Body of pancreas (tissue), 4 donors: ENCODE measurements around the gene SUB1. TPM values are rescaled to one million over a fixed set of nuclear protein-coding genes. Genes with fewer than 3 reads are reported as not detected.

Source experiments
- ATAC-seq: fragments of 150-250 bp; one replicate; pipeline ENCODE4 v1.9.1; 2016
- DNase-seq, 4 donors: peaks; one replicate each; pipeline ENCODE4 v3.0.0-alpha.2; 2019
- H3K27ac ChIP-seq, 4 donors: fragments of 200-600 bp; sonication (generic); 1 replicate in 3 of 4; 2 replicates in 1 of 4; pipeline versions ENCODE4 v1.5.1 to v1.6.1; 2016 to 2019; ENCODE audit warnings: mild to moderate bottlenecking in 1 of 4, mixed read lengths in 1 of 4, moderate library complexity in 1 of 4
- H3K27me3 ChIP-seq, 2 donors: fragments of 200-600 bp; sonication (generic); one replicate each; pipeline ENCODE4 v1.6.0; 2016; ENCODE audit warnings: mild to moderate bottlenecking in 1 of 2
- H3K36me3 ChIP-seq, 2 donors: fragments of 200-600 bp; sonication (generic); replicated peaks in 1 of 2; 2 replicates each; pipeline ENCODE4 v1.5.1; 2016; ENCODE audit warnings: low read depth in 2 of 2; ENCODE audit not compliant: insufficient read depth in 1 of 2
- H3K4me1 ChIP-seq: fragments of 200-600 bp; sonication (generic); one replicate; pipeline ENCODE4 v1.6.0; 2016
- H3K4me3 ChIP-seq, 2 donors: fragments of 200-600 bp; sonication (generic); 1 replicate in 1 of 2; 2 replicates in 1 of 2; pipeline ENCODE4 v1.5.1; 2016 to 2019
- H3K9me3 ChIP-seq, 3 donors: fragments of 200-600 bp; sonication (generic); 1 replicate in 2 of 3; 2 replicates in 1 of 3; pipeline ENCODE4 v1.5.1; 2016
- CTCF ChIP-seq, 7 experiments: fragments of 450-650 bp in 4 of 7; fragments of 200-600 bp in 3 of 7; sonication (generic) in 3 of 7; IDR thresholded peaks; one replicate each; pipeline ENCODE4 v1.5.1; 2016 to 2019; ENCODE audit warnings: antibody characterized with exemption in 7 of 7
- POLR2A ChIP-seq, 3 donors: fragments of 450-650 bp; IDR thresholded peaks; one replicate each; pipeline ENCODE4 v1.6.1; 2016; ENCODE audit warnings: antibody characterized with exemption in 3 of 3, mild to moderate bottlenecking in 2 of 3
- WGBS, 2 donors: methylation state at CpG; one replicate each; pipeline ENCODE4 v1.1.5; 2017; 5-methylcytosine and 5-hydroxymethylcytosine counted together
- intact Hi-C: fragments of 100-400 bp; cut with DNase I; formaldehyde crosslinking; loops from one replicate; pipeline ENCODE4 v1.15.1; 2023
- total RNA-seq, 2 donors: library from RNA; depleted of rRNA; stranded (reverse); fragments of >200 nt; gene quantifications; one replicate each; pipeline ENCODE4 v1.1.0, GENCODE V29; 2016

Gene SUB1
- total RNA-seq, 2 donors from 2014 or later: 30.1 to 168 TPM

GRCh38 chr5:32638309-32638708 lies 53.0 kb downstream of the SUB1 start:
- 79 to 91% methylated on average over 9 of the region's 9 CpGs for WGBS, 2 donors
- DNase-seq (no peak), ATAC-seq (no peak)
- H3K4me3 ChIP-seq: no peak overlapping the region
- no peaks in the 10 kb centered on the region for H3K4me1 ChIP-seq
- H3K27ac ChIP-seq: no peak overlapping the region
- H3K27me3 ChIP-seq: no peaks in the 10 kb centered on the region
- no peaks in the 10 kb centered on the region for H3K9me3 ChIP-seq
- TF ChIP-seq CTCF (IDR thresholded peaks at IDR 0.05) (no peak), POLR2A (IDR thresholded peaks at IDR 0.05) (no peak)
- H3K36me3 ChIP-seq: no peaks in the 10 kb centered on the region
- intact Hi-C loops: no loop called here

- H3K36me3 ChIP-seq: no peaks in the 10 kb centered on the region
- no peaks in the 10 kb centered on the region for H3K4me1 ChIP-seq
- no peak overlapping the region for H3K27ac ChIP-seq
- H3K27me3 ChIP-seq: no peaks in the 10 kb centered on the region
- no peak overlapping the region for H3K4me3 ChIP-seq
- ATAC-seq: no peak
- intact Hi-C loops: no loop called here
- no peak for DNase-seq
- TF ChIP-seq POLR2A (IDR thresholded peaks at IDR 0.05) (no peak), CTCF (IDR thresholded peaks at IDR 0.05) (no peak)
- no peaks in the 10 kb centered on the region for H3K9me3 ChIP-seq
- WGBS, 2 donors: 42 to 45% methylated on average over 3 of the region's 3 CpGs
Observed at GRCh38 chr5:32639943-32640342, 54.6 kb downstream of the SUB1 start.

GRCh38 chr5:32642276-32643002 lies 57.1 kb downstream of the SUB1 start:
- no peak for ATAC-seq
- no peak overlapping the region for H3K27ac ChIP-seq
- H3K9me3 ChIP-seq: no peaks in the 10 kb centered on the region
- no peak for TF ChIP-seq CTCF (IDR thresholded peaks at IDR 0.05)
- no peak for TF ChIP-seq POLR2A (IDR thresholded peaks at IDR 0.05)
- no peaks in the 10 kb centered on the region for H3K4me1 ChIP-seq
- DNase-seq: no peak
- H3K36me3 ChIP-seq: no peaks in the 10 kb centered on the region
- no peak overlapping the region for H3K4me3 ChIP-seq
- intact Hi-C loops: no loop called here
- H3K27me3 ChIP-seq: no peaks in the 10 kb centered on the region
- 66% methylated on average over 2 of the region's 2 CpGs for WGBS, 2 donors

- Histone ChIP-seq H3K27me3 (no peaks in the 10 kb centered on the region), H3K4me3 (no peak overlapping the region), H3K27ac (no peak overlapping the region), H3K4me1 (no peaks in the 10 kb centered on the region), H3K36me3 (no peaks in the 10 kb centered on the region), H3K9me3 (no peaks in the 10 kb centered on the region)
- ATAC-seq (no peak), DNase-seq (no peak)
- WGBS, 2 donors: 74 to 84% methylated on average over 5 of the region's 5 CpGs
- TF ChIP-seq POLR2A (IDR thresholded peaks at IDR 0.05) (no peak), CTCF (IDR thresholded peaks at IDR 0.05) (no peak)
- intact Hi-C loops: no loop called here
Observed at GRCh38 chr5:32645246-32645645, 59.9 kb downstream of the SUB1 start.
